Glutamatergic neuron (in vitro differentiated cells): ENCODE results near the gene DLST. TPM values are rescaled to one million over a fixed set of nuclear protein-coding genes. Genes with fewer than 3 reads are reported as not detected.

ENCODE experiments used
- DNase-seq: peaks from one replicate; pipeline ENCODE4 v3.0.0; 2022
- H3K27ac Mint-ChIP-seq: one replicate; pipeline ENCODE4 v1.8.0; 2020; ENCODE audit warnings: mild to moderate bottlenecking, mixed read lengths, inconsistent platforms; ENCODE audit not compliant: unreplicated experiment
- H3K27me3 Mint-ChIP-seq: one replicate; pipeline ENCODE4 v1.8.0; 2020; ENCODE audit warnings: mild to moderate bottlenecking, moderate library complexity, mixed read lengths, inconsistent platforms; ENCODE audit not compliant: unreplicated experiment
- H3K36me3 Mint-ChIP-seq: one replicate; pipeline ENCODE4 v1.8.0; 2020; ENCODE audit warnings: mild to moderate bottlenecking, mixed read lengths, inconsistent platforms; ENCODE audit not compliant: unreplicated experiment
- H3K4me1 Mint-ChIP-seq: one replicate; pipeline ENCODE4 v1.8.0; 2020; ENCODE audit warnings: mild to moderate bottlenecking, low read depth, mixed read lengths, inconsistent platforms; ENCODE audit not compliant: unreplicated experiment
- H3K4me3 Mint-ChIP-seq: one replicate; pipeline ENCODE4 v1.8.0; 2020; ENCODE audit warnings: mild to moderate bottlenecking, mixed read lengths, inconsistent platforms; ENCODE audit not compliant: unreplicated experiment
- H3K9me3 Mint-ChIP-seq: one replicate; pipeline ENCODE4 v1.8.0; 2020; ENCODE audit warnings: mild to moderate bottlenecking, moderate library complexity, mixed read lengths, inconsistent platforms; ENCODE audit not compliant: unreplicated experiment
- total RNA-seq: library from RNA; stranded (reverse); fragmentation: NEBNext Ultra II Directional; extraction: Animal tissue kit (Norgen Biotek cat#: 25700); gene quantifications from one replicate; pipeline ENCODE4 v1.2.1, GENCODE V29; 2021; ENCODE audit not compliant: unreplicated experiment
- TF ChIP-seq, protein P1 (sequence below): fragments of 200-600 bp; sonication (generic); IDR thresholded peaks from one replicate; pipeline ENCODE4 v1.5.0; 2021; ENCODE audit not compliant: partially characterized antibody, unreplicated experiment

DLST gene
- total RNA-seq, 1 donor from 2014 or later: 114 TPM

GRCh38 chr14:74893614-74894091, 11.9 kb downstream of the DLST start:
- TF ChIP-seq, protein P1, sequence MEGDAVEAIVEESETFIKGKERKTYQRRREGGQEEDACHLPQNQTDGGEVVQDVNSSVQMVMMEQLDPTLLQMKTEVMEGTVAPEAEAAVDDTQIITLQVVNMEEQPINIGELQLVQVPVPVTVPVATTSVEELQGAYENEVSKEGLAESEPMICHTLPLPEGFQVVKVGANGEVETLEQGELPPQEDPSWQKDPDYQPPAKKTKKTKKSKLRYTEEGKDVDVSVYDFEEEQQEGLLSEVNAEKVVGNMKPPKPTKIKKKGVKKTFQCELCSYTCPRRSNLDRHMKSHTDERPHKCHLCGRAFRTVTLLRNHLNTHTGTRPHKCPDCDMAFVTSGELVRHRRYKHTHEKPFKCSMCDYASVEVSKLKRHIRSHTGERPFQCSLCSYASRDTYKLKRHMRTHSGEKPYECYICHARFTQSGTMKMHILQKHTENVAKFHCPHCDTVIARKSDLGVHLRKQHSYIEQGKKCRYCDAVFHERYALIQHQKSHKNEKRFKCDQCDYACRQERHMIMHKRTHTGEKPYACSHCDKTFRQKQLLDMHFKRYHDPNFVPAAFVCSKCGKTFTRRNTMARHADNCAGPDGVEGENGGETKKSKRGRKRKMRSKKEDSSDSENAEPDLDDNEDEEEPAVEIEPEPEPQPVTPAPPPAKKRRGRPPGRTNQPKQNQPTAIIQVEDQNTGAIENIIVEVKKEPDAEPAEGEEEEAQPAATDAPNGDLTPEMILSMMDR: no peak
- no peak overlapping the region for H3K4me3 Mint-ChIP-seq
- no peaks in the 10 kb centered on the region for H3K4me1 Mint-ChIP-seq
- H3K27me3 Mint-ChIP-seq: peaks cover 1% of the 10 kb centered on the region
- H3K27ac Mint-ChIP-seq: no peak overlapping the region
- no peak for DNase-seq
- no peaks in the 10 kb centered on the region for H3K9me3 Mint-ChIP-seq
- no peaks in the 10 kb centered on the region for H3K36me3 Mint-ChIP-seq

- no peak for DNase-seq
- H3K27ac Mint-ChIP-seq: peak overlapping the region; percentile 10
- H3K4me1 Mint-ChIP-seq: no peaks in the 10 kb centered on the region
- TF ChIP-seq, protein P1: no peak
- H3K9me3 Mint-ChIP-seq: peaks cover 4% of the 10 kb centered on the region
- H3K27me3 Mint-ChIP-seq: no peaks in the 10 kb centered on the region
- H3K4me3 Mint-ChIP-seq: no peak overlapping the region
- peaks cover 12% of the 10 kb centered on the region for H3K36me3 Mint-ChIP-seq
These were observed 14.7 kb downstream of the DLST start for GRCh38 chr14:74896400-74896799.

- H3K36me3 Mint-ChIP-seq: peaks cover 12% of the 10 kb centered on the region
- H3K9me3 Mint-ChIP-seq: peaks cover 4% of the 10 kb centered on the region
- no peak overlapping the region for H3K4me3 Mint-ChIP-seq
- TF ChIP-seq, protein P1: no peak
- H3K27ac Mint-ChIP-seq: no peak overlapping the region
- no peaks in the 10 kb centered on the region for H3K4me1 Mint-ChIP-seq
- H3K27me3 Mint-ChIP-seq: peaks cover 2% of the 10 kb centered on the region
- no peak for DNase-seq
These were observed 15.9 kb downstream of the DLST start for GRCh38 chr14:74897642-74898041.

GRCh38 chr14:74898083-74898482, 16.4 kb downstream of the DLST start:
- TF ChIP-seq, protein P1: no peak
- Mint-ChIP-seq H3K27ac (no peak overlapping the region), H3K9me3 (peaks cover 6% of the 10 kb centered on the region), H3K4me1 (no peaks in the 10 kb centered on the region), H3K27me3 (peaks cover 3% of the 10 kb centered on the region), H3K4me3 (no peak overlapping the region), H3K36me3 (peaks cover 12% of the 10 kb centered on the region)
- DNase-seq: no peak

- TF ChIP-seq, protein P1: no peak
- Mint-ChIP-seq H3K27me3 (peaks cover 3% of the 10 kb centered on the region), H3K4me3 (no peak overlapping the region), H3K4me1 (no peaks in the 10 kb centered on the region), H3K36me3 (peaks cover 12% of the 10 kb centered on the region), H3K9me3 (peaks cover 8% of the 10 kb centered on the region), H3K27ac (no peak overlapping the region)
- DNase-seq: no peak
These were observed 17.0 kb downstream of the DLST start for GRCh38 chr14:74898694-74899093.
